PFSK-1 (cell line): ENCODE results near the gene ZFHX3.

ENCODE experiments used
- REST ChIP-seq, 2 experiments: IDR thresholded peaks; 2 replicates each; pipeline versions ENCODE4 v1.6.1 to v1.8.0; 2011 to 2012; ENCODE audit warnings: low read depth in 2 of 2, low read length in 2 of 2, control low read depth in 1 of 2, inconsistent platforms in 1 of 2, mild to moderate bottlenecking in 1 of 2, moderate library complexity in 1 of 2; ENCODE audit not compliant: insufficient read depth in 1 of 2
- TAF1 ChIP-seq: IDR thresholded peaks from 2 replicates; pipeline ENCODE4 v1.6.1; 2012; ENCODE audit warnings: low read length, control low read depth, borderline replicate concordance; ENCODE audit not compliant: insufficient read depth

GRCh38 chr16:73058221-73058615 lies 10.3 kb upstream of the ZFHX3 start:
- TF ChIP-seq TAF1 (no peak), REST (IDR thresholded peaks at IDR 0.05; ENCODE audit: insufficient read depth in 1 of 2, low read depth in 2 of 2, low read length in 2 of 2) (no peak)
